ENCODE data around the gene TNNC1.

TNNC1 gene

DNA sequence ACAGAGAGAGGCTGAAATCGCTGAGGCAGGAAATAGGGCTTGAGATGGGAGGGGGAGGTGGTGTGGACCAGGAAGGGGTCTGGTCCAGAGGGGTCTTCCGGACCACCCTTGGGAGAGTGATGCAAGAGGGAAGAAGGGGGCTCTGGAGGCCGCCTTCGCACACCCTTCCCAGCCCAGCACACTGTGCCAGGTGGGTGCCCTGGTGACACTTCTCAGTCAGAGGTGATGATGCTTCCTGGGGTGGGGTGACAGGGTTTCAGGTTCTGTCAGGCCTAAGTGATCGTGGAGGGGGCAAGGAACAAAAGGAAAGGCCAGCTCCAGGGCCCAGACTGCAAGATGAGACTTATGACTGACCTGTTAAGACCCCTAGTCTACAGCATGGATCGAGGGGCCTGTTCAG lies 21.6 kb downstream of the TNNC1 start:
- no peak for DNase-seq (ENCODE audit: low read depth in 2 of 2)

DNA sequence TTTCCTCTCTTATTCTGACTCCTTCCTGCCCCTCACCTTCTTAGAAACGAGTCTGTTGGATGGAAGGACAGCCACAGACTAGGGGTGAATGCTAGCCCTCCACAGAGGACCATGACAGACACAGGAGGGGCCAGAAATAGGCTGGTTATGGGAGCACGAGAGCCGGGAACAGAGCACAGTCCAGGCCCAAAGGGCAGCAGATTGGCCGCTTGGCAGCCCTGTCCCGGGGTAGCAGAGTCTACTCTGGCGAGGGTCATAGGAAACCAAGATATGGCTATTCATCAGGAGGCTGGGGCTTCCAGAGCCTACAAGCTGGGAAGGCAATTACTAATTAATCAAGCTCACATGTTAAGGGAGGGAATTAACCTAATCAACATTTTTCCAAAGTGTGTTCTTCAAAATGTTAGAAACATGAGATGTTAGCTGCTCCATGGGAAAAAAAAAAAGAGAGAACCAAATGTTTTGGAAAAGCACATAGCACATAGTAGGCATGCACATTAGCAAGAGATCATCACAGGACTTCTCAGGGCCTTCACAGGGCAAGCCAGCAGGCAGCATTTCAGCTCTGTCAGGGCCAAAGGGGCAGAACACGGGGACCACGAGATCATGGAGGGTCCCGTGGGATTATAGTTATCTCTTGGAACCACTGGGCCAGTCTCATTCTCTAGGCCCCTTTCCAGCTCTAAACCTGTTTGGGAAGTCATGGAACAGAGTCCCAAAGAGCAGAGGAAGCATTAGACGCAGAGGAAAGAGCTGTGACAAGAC lies 22.2 kb downstream of the TNNC1 start:
- DNase-seq (ENCODE audit: low read depth in 2 of 2) = no peak

DNA sequence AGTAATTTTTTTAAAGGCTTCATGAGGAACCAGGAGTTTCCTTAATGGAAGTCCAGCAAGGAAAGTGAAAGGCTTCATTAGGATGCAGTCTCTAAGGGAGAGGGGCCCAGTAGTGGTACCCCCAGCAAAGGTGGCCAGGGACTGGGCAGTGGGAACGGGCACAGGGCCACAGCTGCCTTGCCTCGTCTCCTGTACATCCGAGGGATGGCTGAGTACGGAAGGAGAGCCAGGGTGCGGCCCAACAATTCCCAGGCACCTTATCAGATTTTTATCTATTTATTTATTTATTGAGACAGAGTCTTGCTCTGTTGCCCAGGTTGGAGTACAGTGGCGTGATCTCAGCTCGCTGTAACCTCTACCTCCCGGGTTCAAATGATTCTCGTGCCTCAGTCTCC lies 23.4 kb downstream of the TNNC1 start:
- DNase-seq (ENCODE audit: low read depth in 2 of 2) = no peak

DNA sequence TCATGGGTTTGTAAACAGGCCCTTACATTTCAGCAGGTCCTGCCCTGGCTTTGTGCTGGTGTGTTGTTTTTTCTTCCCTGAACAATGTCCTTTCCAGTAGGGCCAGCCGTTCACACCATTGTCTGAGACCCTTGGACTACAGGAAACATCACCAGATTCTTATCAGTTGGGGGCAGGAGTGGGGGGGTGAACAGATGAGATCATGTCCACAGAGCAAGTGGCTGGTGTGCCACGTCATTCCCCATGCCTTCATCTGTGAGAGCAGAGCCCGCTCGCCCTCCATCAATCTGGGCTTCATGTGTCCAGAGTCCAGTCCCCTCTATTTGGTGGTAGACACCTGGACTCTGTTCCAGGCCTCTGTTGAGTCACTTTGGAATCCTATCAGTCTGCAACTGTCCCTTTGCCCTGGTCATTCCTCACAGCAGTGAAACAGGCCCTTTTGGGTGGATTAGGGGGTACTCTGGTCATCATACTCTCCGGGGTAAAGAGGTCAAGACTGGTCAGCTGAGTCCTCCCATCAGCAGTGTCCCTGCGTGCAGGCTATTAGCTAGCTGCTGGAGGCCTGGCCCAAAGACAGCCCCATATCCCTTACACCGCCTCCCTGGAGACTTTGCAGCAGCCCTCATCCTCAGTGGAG lies 23.9 kb downstream of the TNNC1 start:
- no peak for DNase-seq (ENCODE audit: low read depth in 2 of 2)

DNA sequence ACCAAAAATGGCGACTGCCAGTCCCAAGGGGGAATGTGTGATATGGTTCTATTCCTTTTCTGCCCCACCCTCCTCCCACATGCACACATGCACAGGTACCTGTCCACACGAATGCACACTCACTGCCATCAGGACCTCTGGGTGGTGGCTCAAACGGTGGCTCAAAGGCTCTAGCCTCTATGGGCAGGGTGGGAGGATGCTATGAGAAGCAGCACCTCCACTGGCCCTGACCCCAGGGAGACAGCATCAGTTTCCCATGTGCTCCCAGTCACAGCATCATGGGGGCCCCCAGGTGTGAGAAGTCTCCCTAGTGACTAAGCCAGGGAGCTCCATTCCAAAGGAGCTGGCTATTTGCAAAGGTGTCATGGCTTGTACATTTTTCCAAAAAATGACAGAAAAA lies 24.8 kb downstream of the TNNC1 start:
- no peak for DNase-seq (ENCODE audit: low read depth in 2 of 2)

DNA sequence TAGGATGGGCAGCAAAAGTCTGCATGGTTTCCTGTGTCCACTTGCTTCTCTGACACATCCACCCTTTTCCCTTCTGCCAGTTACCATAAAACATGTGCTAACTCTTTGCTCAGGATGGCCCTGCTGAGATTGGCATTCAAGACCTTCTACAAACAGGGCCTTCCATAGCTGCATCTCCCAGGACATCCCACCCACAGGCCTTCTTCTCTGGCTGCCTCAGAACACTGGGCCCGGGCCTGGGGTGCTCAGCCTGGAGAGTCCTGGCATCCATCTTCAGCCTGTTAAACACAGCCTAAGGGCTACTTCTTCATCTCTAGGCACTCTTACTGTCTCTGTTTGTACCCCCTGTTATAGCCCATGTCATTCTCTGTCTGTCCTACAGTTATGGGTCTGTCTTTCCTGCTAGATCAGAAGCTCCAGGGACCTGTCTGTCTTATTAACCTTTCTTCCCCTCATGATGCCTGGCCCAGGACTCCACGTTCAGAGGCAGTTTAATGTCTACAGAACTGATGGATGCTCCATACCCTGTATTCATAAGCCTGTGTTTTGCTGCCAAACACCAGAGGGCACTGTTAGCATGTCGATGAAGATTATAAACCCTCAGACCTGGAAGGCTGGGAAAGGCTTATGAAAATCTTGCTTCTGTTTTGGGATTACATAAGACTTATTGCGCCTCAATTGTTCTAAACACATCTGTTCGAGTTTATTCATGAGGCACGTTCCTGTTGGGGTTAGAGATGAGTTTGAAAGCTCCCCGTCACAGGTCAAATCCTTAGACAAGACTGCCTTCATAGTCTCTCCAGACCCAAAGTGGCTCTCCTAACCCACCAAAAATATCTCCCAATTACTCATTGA lies 25.5 kb downstream of the TNNC1 start:
- no peak for DNase-seq (ENCODE audit: low read depth in 2 of 2)

DNA sequence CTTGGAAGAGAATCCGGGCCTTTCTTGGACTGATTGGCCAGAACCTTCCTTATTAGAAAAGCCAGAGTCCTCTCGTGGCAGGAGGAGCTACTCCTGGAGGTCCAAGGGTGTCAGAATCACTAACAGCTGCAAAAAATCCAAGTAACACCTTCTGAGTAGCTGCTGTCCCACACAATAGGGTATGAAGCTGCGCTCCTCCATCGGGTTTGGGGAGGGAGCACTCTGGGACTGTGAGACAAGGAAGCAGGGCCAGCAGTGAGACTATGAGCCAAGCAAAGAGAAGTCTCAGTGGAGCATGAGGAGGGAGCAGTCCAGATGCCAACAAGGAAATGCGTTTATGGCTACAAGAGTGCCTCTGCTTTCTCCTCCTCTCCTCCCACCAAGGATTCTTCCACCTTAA lies 30.7 kb downstream of the TNNC1 start:
- DNase-seq (ENCODE audit: low read depth in 2 of 2) = no peak

DNA sequence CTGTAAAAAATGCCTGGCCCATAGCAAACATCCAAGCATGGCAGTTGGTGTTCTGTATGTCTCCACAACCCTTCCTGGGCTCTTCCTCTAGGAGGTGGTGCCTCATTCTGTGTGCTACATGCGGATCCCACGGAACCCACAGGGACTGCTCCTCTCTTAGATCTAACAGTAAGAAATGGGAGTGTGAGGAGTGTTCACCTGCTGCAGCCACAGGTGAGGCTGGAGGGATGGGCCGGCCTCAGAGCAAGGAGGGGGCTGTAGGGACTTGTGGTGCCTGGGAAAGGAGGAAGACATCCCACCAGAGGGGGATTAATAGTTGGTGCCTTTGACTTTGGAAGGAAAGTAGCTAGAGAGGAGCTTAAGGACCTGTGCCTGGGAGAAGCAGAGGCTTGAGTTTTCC lies 31.2 kb downstream of the TNNC1 start:
- DNase-seq (ENCODE audit: low read depth in 2 of 2) = no peak

DNA sequence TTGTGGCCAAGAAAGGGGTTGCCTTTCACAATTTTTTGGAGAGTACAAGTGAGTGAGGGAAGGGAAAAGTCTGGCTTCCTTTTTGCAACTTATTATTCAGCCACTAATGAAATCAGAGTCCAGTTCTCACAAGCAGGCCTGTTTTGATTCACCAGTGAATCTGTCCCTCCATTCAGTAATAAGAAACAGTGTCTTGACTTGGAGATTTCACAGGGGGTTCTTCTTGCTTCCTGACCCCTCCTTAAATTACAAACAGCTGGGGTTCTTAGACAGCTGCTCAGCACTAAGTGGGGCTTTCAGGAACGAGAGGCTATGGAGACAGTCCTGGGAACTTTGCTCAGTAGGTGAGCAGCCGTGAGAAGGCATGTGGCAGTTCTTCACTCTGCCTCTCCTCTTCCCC lies 33.5 kb downstream of the TNNC1 start:
- no peak for DNase-seq (ENCODE audit: low read depth in 2 of 2)

DNA sequence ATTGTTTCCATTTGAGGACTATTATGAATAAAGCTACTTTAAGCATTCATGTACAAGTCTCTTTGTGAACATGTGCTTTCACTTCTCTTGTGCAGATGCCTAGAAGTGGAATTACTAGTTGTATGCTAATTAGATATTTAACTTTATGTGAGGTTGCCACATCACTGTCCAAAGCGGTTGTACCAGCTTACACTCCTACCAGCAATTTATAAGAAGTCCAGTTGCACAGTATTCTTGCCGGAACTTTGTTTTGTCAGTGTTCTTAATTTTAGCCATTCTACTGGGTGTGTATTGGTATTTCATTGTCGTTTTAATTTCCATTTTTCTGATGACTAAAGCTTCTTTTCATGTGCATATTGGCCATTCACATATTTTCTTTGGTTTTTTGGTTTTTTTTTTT lies 38.0 kb downstream of the TNNC1 start:
- DNase-seq (ENCODE audit: low read depth in 2 of 2) = no peak

DNA sequence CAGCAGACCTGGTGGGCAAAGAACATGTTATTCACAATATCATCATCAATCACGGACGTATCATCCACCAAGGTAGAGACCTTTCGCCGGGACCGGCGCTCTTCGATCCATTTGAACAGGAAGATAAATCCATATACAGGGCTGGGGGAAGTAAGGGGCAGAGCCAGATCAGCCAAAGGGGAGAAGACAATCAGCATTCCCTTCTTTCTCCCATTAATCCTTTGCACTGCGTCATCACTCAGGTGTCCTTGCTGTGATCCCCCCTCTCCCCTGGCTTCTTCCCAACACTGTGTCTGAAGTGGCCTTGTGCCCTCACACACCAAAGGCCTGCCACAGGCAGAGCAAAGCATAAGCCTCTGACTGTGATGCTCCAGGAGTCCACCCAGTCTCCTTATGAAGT lies 45.4 kb downstream of the TNNC1 start:
- DNase-seq (ENCODE audit: low read depth in 2 of 2) = no peak

DNA sequence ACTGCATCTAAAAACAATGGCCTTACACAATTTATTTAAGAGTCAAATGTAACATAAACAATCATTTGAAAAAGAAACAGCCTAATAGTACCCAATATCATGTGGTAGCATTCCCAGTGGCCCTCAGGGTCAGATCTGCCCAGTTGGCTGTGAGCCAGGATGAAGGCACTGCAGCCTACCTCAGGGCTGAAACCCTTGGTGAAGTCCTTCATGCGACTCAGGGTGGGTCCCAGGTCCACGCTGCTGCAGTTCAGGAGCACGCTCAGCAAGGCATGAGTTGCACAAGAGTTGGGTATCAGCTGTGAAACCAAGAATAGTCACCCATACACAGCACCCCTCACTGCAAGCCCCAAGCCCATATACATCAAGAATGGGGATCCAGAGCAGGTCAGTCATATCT lies 46.1 kb downstream of the TNNC1 start:
- DNase-seq (ENCODE audit: low read depth in 2 of 2) = no peak

DNA sequence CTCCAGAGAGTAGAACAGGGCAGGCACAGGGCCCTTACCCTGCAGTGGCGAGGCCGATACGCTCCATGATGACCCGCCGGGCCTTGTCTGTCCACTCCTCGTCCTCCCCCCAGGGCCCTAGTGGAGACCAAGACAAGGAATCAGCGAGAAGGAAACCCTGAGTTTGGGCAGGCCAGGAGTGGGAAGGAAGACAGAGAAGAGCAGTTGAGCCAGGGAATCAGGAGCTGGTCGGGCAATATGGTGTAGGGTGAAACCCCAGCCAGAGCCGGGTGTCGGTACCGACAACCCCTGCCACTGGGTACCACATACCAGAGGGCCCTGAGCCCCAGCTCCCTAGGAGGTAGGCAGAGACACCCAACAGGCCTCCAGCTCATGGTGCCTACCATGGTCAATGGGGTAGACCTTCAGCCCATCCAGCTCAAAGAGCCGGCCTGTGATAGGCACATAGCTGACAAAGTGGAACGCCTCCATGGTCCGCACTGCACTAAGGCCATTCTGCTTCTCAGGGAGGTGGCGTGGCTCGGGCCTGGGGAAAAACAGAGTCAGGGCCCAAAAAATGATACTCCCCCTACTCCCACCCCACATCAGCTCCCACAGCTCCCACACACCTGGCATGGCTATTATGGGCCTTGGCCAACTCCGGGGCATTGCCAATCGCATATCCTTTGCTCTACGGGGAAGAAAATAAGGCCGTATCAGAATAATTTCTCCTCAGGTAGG lies 46.9 kb downstream of the TNNC1 start:
- no peak for DNase-seq (ENCODE audit: low read depth in 2 of 2)

DNA sequence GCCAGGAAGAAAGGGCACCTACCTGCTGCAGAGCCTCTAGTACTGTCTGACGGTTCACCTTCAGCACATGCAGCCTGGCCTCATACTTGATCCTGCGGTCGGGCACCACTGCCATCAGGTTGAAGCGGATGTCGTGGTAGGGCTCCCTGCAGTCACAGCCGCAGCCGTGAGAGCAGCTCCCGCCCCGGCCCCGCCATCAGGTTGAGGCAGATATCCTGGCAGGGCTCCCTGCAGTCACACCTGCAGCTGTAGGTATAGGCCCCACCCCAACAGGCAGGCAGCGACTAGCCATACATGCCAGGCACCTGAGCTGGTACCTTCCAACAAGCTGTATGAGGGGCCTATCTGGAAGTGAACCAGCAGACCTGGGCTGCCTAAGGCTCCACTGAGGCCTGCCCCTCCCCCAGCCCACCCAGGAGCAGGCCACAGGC lies 47.6 kb downstream of the TNNC1 start:
- DNase-seq (ENCODE audit: low read depth in 2 of 2) = no peak

DNA sequence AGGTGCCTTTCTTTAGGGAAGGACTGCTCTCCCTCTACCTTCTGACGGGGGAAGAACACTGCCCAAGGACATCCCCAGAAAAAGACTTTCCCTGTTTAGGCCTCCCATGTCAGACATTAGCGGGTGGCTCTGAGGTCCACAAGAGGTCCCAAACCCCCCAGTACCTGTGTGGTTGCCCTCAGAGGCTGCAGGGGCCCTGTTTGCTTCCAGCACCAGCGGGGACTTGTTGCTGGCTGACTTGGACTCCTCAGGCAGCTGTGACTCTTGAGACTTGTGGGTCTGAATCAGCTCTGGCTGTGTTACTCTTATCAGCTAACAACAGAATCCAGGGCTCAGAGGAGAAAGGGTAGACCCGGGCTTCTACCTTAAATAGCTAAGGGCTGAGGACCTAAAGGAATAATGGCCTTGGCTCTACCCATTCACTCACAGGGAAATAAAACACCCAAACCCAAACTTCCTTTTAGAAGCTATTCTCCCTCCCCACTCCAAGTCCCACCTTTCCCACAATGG lies 48.2 kb downstream of the TNNC1 start:
- no peak for DNase-seq (ENCODE audit: low read depth in 2 of 2)

DNA sequence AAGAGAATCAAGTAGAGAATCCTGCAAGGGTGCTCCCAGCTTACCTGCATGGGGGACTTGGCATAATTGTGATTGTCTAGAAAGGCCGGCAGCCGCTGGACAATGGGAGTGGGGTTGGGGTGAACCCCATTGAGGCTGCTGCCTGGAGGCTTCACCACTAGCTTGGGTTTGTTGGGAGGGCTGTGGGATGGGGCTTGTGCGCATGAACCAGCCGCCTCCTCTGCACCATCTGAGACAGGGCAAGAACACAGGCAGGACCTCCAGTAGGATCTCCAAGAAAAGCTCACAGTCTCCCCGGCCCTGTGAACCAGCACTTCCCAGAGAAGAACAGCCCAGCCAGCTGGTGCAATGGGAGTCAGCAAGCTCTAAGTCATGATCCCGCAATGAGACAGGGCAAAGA lies 48.8 kb downstream of the TNNC1 start:
- DNase-seq (ENCODE audit: low read depth in 2 of 2) = no peak

DNA sequence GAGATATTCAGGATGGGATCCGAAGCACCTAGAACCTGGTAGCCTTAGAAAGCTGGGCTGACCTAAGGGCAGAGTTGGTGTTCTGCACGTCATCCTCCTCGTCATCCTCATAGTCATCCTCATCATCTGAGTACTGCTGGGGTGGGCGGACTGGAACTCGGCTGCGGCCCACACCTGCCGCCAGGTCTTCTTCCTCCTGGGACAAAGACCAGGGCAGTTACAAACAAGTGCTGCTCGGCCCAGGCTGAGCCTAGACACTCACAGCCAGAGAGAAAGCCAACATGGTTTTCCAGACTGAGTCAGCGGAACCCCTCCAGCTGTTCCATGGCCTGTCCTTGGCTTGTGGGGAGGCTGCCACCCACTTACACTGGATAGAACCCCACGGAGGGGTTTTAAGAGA lies 49.5 kb downstream of the TNNC1 start:
- no peak for DNase-seq (ENCODE audit: low read depth in 2 of 2)

DNA sequence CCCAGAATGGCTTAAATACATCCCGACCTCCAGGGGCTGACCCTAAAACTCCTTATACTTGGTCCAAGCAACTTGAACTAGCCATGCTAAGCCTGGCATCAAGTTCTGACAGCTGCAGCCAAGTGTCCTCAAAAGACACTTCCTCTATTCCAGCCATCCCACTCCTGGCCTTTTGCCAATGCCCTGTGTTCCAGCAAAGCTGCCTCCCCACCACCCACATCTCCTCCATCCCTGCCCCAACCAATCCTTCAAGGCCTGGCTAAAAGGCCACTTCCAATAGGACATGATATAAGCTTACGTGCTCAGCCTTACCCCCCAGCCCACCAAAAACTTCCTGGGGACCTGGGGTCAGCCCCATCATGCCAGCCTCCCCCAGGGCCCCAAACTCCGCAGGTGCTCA lies 49.9 kb downstream of the TNNC1 start:
- DNase-seq (ENCODE audit: low read depth in 2 of 2) = no peak

DNA sequence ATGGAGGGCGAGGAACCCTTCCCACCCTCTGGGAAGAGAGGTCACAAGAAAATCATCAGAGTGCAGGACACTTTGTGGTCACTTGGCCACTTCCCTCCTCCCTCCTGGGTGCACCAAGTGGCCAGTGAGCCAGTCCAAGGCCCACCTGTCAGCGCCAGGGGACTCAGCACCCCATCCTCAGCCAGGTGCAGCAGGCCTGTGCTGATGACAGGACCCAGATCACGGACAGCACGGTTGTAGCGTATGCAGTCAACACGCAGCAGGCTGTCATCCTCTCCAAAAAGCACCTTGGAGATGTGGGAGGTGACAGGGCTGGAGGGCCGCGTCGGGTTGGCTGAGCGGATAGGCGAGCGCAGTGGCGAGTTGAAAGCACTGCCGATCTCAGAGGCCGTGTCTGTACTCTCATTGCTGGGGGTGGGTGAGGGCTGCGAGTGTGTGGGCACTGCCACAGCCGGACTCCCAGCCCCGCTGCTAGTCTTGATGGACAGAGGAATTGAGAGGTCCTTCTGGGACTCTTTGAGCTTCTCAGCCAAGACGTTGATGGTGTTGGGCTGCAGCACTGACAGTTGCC lies 50.5 kb downstream of the TNNC1 start:
- DNase-seq (ENCODE audit: low read depth in 2 of 2) = no peak

DNA sequence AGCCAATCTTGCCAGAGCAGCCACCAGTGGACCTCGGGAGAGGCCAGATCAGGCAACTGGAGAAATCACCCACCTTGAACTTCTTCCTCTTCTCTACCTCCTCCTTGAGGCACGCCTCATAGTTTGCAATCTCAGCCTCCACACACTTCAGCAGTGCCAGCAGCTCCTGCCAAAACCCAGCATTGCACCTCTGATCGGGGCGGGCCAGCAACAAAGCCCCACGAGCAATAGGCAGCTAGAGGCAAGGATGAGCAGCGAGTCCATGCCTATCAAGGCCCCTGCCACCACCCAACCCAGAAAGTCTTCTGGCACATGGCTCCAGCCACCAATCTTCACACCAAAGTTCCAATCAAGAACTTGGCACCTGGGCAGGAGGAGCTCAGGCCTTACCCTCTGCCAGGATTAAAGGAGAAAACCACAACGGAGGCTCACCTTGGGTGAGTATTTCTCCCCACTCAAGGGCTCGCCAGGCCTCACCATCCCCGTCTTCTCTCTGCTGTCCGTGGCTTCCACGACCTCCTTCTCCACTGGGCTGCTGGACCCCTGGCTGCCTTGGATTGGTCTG lies 51.1 kb downstream of the TNNC1 start:
- no peak for DNase-seq (ENCODE audit: low read depth in 2 of 2)

DNA sequence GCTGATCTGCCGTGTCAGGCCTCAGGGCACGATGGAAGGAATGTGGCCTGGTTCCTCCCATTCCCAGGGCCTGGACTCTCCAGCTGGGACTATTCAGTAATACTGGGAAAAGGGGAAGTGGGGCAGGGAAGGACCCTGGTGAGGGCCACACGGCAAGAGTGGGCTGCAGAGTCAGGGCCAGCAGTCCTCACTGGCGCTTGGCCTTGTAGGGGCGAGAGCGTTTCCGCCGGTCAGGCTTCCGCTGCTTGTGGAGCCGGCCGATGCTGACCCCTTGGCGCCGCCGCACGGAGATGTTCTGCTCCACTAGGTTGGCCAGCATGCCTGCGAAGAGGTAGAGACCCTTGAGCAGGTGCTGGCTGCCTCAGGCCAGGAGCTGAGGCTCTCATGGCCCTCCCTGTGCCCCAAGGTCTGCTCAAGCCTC lies 51.7 kb downstream of the TNNC1 start:
- no peak for DNase-seq (ENCODE audit: low read depth in 2 of 2)

Measured in stimulated activated CD8-positive, alpha-beta memory T cell treated with anti-CD3 and anti-CD28 coated beads, Interleukin-7, amount 100 ng/mL, for 1 hour (primary cell).